NOMO-1 treated with DMSO at 0.1 percent for 48 hours (cell line): Measurements from ENCODE around the gene RENBP.

Source experiments
- DNase-seq: peaks from one replicate; lab custom pipeline; 2025; ENCODE audit not compliant: unreplicated experiment; lab: John Stamatoyannopoulos, UW

RENBP gene

DNA sequence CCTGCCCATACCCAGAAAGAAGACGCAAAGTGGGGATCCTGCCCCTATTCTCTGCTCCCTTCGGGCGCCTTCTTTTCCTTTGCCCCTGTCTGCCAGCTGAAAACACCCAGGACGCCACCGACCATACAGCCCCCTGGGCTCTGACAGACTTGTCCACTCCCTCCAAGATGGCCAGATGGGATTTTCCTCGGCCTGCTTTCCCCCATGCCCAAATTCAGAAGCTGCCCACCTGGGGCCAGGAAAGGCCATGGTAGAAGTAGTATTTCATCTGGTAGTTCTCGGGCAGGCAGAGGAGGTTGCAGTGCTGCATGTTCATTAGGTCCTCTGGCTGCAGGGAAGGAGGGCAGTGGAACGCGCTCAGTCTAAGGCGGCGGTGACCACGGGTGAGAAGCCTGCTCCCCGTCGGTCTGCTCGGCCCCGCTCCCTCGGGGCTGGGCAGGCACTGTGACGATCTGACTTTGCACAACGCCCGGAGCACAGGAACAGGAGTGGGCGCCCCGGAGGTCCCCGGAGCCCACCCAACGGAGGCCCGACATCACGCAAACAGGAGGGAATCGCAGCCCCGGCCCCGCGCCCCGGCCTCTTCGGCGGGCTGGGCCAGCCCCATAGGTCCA lies 10.2 kb downstream of the RENBP start:
- DNase-seq, result no peak

DNA sequence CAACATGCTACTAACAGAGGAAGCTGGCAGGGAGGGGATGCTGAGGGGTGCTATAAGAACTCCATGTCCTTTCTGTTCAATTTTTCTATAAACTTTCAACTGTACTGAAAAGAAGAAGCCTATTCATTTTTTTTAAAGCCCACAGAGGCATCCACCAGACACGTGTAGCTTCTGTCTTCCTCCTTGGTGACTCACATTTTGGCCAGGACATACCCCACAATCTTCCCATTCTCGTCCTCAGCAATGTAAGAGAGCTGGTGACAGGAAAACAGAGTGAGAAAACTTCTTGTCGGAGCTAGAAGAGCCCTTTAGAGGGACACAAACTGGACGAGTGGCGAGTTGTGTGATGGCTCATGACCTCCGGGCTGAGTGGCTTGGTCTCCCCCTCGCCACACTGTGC lies 10.7 kb downstream of the RENBP start:
- no peak for DNase-seq

DNA sequence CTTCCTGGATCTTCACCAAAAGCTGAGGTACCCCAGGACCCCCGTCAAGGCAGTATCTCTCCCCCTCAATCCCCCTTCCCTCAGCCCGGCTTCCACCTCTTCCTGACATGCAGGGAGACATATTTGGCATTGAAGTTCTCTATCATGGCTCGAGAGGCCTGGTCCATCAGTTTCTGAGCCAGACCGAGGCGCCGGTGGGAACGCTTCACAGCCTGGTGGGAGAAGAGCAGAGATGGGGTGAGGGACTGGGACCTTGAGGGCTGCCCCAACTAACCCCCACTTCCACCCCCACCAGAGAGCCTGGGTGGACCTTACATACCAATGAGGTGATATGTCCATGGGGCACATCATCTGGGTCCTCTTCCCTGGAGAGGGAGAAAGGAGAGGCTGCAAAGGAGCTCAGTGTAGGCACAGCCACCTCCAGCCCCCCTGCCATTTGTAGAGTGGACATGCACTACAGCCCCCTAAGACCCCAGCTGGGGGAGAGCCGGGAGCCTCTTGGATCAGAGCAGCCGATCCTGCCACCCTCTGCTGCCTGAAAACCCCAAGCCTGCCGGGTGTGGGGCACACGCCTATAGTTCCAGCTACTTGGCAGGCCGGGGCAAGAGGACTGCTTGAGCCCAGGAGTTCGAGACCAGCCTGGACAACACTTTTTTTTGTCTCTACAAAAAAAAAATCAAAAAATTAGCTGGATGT lies 12.1 kb downstream of the RENBP start:
- DNase-seq, result no peak

DNA sequence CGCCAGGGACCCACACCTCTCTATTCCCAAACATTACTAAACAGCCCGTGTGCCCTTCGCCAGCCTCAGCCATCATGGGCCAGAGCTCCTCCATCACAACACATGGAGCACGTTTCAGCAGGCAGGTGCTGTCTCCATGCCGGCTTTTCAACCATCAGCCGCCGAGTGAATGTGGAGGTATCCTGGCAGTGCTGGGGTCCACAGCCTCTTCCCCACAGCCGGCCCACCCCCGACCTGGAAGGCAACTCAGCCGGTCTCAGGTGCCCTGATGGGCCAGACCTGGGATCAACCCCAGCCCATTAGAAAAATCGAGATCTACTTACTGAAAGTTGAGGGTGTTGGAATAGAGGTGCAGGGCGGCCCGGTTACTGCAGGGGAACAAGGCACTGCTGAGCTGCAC lies 12.7 kb downstream of the RENBP start:
- DNase-seq, result no peak

DNA sequence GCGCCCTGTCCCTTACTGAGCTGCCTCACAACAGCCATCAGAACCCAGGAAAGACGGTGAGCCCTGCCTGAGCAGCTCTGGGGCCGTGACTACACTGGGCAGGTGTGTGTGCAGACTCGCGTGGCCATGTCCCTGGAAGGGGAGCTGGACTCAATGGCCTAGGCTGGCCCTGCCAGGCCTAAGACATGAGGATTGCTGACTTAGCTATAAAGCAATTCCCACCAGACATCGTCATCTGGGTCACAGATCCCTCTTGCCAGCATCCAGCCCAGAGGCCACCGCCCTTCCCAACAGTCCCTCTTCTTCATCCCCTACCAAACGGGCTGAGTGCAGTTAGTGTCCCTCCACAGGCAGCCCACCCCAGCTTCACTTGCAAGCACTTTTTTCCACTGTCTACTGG lies 13.3 kb downstream of the RENBP start:
- no peak for DNase-seq

DNA sequence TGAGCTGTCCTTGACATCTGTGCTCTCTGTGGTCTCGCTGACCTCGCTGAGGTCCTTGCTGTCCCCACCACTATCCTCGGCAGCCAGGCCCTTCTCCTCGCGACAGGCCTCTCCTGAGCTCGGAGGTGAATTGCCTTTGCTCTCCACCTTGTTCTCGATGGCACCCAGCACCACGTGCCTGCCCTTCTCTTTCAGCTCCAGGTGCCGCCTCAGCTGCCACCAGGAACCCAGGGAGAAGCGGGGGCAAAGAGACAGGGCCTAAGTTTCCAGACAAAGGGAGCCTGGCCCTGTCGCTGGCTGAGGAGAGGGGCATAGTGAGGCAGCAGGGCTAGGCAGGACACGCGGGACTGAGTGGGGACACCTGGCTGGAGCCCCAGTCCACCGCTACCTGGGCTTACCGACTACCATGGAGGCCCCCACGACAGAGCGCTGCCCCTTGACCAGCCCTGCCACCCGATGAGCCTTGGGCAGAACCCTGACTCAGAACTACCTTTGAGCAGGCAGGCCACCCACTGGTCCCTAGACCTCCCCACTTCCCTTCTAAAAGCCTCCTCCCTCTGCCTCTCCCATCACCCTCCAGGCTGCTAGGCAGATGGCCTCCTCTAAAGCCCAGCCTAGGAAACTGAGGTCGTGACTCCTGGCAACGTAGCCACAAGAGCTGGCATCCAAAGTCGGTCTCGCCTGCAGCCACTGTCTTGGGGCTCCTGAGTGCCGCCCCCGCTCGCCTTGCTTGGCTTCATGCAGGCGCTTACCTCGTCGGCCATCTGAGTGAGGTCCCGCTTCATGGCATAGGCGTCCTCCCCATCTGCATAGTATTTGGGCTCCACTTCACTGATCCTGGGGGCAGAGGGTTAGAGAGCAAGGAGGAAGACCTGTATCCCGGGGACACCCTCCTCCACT lies 14.2 kb downstream of the RENBP start:
- DNase-seq, result no peak

DNA sequence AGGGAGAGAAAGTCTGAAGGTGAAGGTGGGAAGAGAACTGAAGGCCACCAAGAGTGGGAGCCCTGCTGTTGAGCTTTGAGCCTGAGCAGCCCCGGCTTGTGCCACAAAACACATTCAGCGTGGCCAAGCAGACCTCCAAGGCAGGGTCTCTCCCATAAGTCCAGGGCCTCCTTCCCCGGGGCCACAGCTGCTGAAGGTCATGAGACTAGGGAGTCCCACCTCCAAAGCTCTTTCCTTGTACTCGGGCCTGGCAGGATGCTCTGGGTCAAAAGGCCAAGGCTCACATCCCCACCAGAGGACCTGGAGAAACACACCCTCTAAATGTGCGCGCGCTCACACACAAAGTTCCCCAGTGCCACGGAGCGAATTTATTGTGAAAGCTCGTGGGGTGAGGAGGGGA lies 14.9 kb downstream of the RENBP start:
- no peak for DNase-seq

DNA sequence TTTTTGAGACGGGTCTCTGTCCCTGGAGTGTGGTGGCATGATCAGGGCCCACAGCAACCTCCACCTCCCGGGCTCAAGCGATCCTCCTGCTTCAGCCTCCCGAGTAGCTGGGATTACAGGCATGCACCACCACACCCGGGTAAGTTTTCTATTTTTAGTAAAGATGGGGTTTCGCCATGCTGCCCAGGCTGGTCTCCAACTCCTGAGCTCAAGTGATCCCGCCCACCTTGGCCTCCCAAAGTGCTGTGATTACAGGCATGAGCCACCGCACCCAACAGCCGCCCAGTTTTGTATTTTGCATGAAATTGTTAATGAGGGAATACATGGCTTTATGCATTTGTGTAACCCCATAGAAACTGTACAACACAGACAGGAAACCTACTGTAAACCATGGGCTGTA lies 15.6 kb downstream of the RENBP start:
- DNase-seq, result no peak

DNA sequence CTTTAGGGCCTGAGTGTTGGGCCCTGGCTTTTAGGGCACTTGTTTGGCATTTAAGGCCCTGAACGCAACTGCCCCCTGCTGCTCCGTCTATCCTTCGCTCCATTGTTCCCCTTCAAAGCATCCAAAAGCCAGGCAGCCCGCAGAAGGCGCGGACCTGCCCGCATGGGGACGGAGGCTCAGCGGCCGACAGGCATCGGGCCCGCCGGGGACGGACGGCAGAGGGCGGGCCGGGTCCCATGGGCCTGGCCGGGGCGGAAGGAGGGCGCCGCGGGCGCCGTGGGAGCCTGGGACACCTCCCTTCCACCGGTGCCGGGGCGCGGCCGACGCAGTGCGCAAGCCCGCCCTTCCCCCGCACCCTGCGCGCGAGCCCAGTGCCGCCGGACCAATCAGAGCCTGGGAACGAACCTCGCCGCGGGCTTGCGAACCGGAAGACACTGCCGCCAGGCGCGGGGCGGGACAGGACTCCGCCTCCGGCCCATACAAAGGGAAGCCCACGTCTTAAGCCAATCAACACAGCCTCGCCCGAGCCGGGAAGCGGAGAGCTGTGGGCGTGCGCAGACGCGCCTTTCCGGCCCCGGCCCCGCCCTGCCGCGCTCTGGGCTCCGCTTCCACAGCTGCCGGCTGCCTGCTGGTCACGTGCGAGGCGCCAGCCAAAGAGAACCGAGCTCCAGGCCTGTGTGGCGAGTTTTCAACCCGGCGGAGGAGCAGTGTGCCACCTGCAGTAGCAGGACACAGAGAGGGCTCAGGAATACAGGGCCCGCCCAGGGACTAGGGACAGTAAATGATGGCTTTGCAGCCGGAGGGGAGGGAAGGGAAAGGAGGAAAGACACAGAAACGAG lies 16.3 kb downstream of the RENBP start:
- DNase-seq, result peak; percentile 97

DNA sequence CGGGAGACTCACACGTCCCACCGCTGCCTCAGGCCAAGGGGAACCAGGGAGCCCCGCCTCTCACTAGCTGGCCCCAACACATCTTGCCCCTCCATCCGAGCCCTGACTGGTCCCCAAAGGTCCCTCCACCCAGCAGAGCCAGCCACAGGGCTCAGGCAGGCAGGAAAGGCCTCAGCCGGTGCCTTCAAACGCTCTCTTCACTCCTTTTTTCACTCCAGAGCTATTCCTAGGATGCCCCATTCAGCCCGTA lies 16.8 kb downstream of the RENBP start:
- no peak for DNase-seq

DNA sequence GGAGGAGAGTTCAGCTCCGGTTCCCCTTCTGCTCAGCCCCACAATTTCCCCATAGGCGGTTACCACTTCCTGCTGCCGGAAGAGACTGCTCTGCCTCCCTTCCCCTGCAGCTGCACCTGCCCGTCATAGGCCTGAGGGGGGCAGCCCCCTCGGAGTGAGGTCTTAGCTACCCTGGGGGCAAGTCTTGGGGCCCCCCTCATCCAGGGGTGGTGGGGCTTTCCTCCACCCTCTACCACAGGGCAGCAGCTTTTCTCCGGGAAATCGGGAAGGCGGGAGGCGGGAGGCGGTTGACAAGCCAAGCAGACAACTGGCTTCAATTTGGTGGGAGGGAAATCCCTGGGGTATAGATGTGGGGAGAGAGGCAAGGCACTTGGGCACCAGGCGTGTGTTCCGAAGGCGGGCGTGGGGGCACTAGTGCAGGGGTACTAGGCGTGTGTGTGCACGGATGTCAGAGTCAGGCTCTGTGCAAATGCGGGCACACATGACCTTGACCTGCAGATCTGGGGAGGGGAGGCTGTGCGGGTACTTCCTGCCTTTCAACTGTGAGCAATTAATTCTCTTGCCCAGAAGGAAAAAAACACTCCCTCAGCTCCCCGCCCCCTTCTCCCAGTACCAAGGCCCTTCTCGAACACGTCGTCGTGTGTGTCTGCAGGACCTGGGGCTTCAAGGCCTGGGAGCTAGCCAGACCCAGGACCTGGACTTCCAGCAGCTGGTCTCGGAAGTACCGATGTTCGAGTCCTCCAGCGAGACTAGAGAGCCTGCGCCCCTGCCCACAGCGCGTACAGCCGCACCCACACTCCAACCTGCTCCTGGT lies 17.4 kb downstream of the RENBP start:
- peak; percentile 94 for DNase-seq

DNA sequence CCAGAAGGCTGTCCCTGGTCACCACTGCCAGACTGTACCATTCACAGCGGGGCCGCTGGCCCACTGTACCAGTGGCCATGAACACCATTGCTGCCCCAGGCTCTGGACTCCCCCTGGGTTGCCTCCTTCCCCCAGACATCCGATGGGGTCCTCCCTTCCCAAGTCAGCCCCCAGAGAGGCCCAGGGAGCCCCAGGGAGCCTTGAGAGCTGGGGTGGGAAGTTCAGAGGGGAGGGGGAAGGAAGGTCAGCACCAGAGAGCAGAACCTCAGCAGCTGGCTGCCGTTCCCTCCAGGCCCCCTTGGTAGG lies 17.9 kb downstream of the RENBP start:
- peak; percentile 57 for DNase-seq

DNA sequence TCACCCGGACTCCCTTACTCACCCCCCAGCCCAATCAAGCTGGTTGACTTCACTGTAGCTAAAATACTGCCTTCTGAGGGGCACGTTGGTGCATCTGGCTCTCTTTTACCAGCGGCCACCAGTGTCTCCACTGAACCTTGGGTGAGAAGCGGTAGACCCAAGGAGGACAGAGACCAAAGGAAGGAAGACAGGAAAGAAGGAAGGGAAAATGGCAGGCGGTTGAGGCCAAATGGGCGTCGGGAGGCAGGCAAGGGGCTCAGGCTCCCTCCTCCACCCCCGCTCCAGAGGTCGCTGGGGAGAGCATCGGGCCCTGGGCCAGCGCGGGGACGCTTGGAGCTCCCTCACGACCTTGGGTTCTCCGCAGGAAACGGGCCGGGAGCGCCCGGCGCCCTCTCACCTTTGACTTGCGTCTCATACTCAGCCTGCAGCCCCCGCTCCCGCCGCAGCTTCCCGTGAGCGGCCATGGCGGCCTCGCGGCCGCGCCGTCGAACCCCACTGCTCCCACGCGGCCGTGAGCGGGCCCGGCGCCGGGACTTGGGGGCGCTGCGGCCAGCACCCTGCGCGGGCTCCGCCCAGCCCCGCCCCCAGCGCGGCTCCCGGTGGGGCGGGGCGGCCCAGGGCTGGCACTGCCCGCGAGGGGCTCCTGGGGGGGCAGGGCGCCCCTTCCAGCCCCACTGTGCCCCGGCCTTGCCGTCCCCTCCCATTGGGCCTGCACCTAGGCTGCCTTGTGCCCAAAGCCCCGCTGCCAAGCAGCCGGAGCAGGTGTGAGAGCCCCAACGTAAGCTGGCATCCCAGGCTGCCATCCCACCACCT lies 18.5 kb downstream of the RENBP start, which contains the start of gene ARHGAP4:
Gene ARHGAP4 (minus strand): TSS at position 526 of the 813 bp plus-strand sequence. CDS start 62 bp downstream, at position 464.
- peak; percentile 28 for DNase-seq

DNA sequence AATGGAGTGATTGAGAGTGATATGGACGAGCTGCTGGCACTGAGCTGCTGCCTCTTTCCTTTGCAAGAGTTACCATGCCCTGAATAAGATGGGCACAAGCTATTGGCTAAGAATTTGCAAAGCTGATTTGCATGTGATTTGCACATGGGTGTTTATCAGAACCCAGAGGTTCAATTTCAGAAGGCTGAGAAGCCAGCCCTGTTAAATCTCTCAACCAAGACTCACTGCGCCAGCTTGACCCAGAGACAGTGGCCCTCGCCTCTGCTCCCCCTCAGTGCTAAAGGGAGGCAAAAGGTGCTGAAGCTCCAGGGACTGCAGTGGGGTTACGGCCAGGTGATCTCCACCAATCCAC lies 19.1 kb downstream of the RENBP start:
- peak; percentile 19 for DNase-seq

DNA sequence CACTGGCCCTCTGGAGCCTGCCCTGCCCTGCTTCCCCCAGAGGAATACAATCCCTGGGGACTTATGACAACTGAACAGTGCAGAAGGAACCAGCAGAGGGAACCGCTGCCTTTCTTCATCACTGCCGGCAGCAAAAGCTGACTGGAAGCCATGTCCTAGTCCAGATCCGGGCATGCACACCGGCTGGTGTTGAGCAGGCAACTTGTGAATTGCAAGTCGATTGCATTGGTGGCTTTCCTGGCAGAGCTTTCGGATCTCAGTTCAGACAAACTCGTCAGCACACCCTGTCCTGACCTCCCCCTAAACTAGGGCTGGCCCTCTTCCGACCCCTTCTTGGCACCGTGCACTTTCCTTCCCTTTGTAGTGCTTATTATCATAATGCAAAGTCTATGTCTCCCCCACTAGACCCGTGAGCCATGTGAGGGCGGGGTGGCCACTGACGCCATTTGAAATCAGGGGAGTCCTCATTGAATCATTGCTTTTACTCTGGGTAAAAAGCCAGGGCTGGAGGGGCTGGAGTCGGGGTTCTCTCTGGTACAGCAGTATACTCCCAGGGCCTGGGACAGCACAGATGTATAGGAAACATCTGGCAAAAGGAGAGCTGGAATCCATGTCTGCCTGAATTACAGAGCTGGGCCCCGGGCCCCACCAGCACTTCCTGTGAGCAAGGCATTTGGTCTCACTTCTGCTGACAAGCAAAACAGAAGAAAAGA lies 20.1 kb downstream of the RENBP start:
- peak; percentile 51 for DNase-seq

DNA sequence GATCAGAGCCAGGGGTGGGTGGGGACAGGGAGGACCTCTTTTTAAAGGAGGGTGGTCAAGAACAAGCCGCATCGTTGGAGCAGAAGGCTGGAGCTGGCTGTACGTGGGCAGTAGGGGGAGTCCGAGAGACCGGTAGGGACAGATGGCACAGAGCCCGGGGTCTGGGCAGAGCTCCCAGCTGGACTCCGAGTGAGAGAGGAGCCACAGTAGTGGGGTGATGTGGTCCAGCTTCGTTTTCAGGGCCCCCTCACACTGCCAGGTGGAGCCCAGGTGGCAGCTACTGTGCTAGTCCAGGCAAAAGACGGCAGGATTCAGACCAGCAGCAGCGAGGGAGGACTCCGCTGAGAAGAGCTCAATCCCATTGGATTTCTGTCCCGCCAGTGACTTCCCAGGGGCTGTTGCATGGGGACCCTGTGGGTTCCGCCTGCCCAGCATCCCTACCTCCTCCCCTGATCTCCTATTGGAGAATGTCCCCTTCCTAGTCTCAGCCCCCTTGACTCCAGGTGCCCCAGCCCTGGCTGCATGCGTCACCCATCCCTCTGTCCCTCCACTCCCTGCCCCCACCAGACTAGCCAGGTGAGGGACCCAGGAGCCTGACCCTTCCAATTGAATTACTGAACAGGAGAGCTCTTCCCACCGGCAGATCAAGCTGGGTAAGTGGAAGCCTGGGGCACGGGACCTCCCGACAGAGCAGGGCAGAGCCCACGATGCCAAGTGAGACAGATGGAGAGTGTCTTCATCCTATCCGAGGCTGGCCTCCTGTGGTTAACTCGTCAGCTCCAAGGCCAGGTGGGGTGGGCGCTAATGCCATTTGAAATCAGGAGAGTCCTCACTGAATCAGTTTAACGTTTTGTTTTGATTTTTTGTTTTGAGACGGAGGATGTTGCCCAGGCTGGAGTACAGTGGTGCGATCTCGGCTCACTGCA lies 21.2 kb downstream of the RENBP start:
- DNase-seq, result no peak

DNA sequence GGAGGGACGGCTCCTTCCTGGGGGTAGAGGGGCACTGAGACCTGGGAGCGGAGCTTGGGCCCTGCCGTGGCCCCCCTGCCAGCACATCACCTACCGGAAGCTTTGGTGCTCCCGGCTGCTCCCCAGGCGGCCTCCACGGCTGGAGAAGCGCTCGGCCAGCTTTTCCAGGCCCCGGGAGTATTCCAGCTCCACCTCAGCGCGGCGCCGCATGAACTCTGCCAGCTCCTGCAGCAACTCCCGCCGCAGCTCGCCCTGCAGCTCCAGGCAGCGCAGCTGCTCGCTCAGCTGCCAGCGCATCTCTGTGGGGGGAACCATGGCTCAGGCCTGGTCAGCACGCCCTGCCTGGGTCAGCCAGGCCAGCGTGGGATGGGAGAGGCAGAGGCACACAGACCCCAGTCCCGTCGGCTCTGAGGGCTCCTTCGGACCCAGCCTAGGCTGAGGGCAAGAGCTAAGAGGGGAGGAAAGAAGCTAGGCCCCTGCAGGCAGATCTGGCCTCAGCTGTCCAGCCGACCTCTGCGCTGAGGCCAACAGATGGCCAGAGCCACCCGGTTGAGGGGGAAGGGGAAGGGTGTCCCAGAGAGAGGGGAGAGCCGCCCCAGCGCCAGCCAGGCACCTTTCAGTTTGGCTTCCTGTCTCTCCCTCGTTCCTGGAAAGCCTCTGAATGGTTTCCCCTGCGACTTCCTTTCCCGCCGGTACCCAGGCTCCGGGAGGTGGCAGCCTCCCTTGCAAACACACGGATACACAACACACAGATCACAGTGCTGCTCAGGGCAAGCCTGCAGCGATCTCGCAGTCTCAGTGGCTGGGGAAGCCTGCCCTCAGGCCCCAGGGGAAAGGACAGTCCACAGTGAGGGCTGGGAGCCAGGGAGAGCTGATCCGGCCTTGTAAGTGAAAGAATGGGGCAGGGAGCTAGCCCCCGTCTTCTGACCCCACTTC lies 22.7 kb downstream of the RENBP start:
- DNase-seq, result no peak
